Measurements from ENCODE around the gene DPEP3. TPM values are rescaled to one million over a fixed set of nuclear protein-coding genes. Genes with fewer than 3 reads are reported as not detected.

Gene DPEP3
- total and polyA plus RNA-seq, 2 donors from 2014 or later, result 0.19 TPM; not detected in 1

GRCh38 chr16:67968400-67969253, 11.7 kb downstream of the DPEP3 start, which contains the start of gene SLC12A4:
Gene SLC12A4, minus strand, starts transcription at chr16:67968637. Its CDS starts 84 bp downstream, at chr16:67968553.
- Histone ChIP-seq H3K4me3 (ENCODE audit: low read length in 3 of 3) (peak within 1 kb of the TSS; percentile 70 to 93 (median 75)), H3K27me3 (ENCODE audit: control insufficient read depth, insufficient read depth, low read length) (no peaks in the 10 kb centered on the region), H3K36me3 (ENCODE audit: control insufficient read depth in 2 of 3, insufficient read depth in 3 of 3, low read length in 3 of 3) (no peaks in the 10 kb centered on the region), H3K4me1 (ENCODE audit: control insufficient read depth in 2 of 3, insufficient read depth in 2 of 3, low read depth in 1 of 3, low read length in 3 of 3) (peaks cover 0 to 22% (median 7%) of the 10 kb centered on the region in 3 donors), H3K9ac (ENCODE audit: low read length in 3 of 3) (peak within 1 kb of the TSS; percentile 4 to 98 (median 64)), H3K27ac (ENCODE audit: low read depth in 2 of 2, low read length in 2 of 2) (peak within 1 kb of the TSS; percentile 93 to 95), H3K9me3 (ENCODE audit: control insufficient read depth in 2 of 3, insufficient read depth in 1 of 3, low read length in 3 of 3) (no peaks in the 10 kb centered on the region)
- no peak for TF ChIP-seq CTCF (IDR thresholded peaks at IDR 0.05; ENCODE audit: borderline replicate concordance, extremely low read depth, insufficient read depth)
- DNase-seq (peak; percentile 90 to 98 (median 94)), FAIRE-seq (no peak)
- intact Hi-C loops (cut with DNase I), result no loop called here

GRCh38 chr16:67967958-67968399, 12.3 kb downstream of the DPEP3 start:
- FAIRE-seq, result no peak
- no peak for TF ChIP-seq CTCF (IDR thresholded peaks at IDR 0.05; ENCODE audit: borderline replicate concordance, extremely low read depth, insufficient read depth)
- H3K4me3 ChIP-seq (ENCODE audit: low read length in 3 of 3), result peak overlapping the region; percentile 70 to 93 (median 75)
- peaks cover 0 to 22% (median 7%) of the 10 kb centered on the region in 3 donors for H3K4me1 ChIP-seq (ENCODE audit: control insufficient read depth in 2 of 3, insufficient read depth in 2 of 3, low read depth in 1 of 3, low read length in 3 of 3)
- DNase-seq, result peak; percentile 31 to 86 (median 73)
- intact Hi-C loops (cut with DNase I), result no loop called here
- H3K36me3 ChIP-seq (ENCODE audit: control insufficient read depth in 2 of 3, insufficient read depth in 3 of 3, low read length in 3 of 3), result peaks cover 0 to 2% (median 0%) of the 10 kb centered on the region in 3 donors
- H3K9me3 ChIP-seq (ENCODE audit: control insufficient read depth in 2 of 3, insufficient read depth in 1 of 3, low read length in 3 of 3), result no peaks in the 10 kb centered on the region
- peak overlapping the region; percentile 4 to 98 (median 64) for H3K9ac ChIP-seq (ENCODE audit: low read length in 3 of 3)
- peak overlapping the region; percentile 93 to 95 for H3K27ac ChIP-seq (ENCODE audit: low read depth in 2 of 2, low read length in 2 of 2)
- H3K27me3 ChIP-seq (ENCODE audit: control insufficient read depth, insufficient read depth, low read length), result no peaks in the 10 kb centered on the region

- peaks cover 0 to 8% (median 0%) of the 10 kb centered on the region in 3 donors for H3K36me3 ChIP-seq (ENCODE audit: control insufficient read depth in 2 of 3, insufficient read depth in 3 of 3, low read length in 3 of 3)
- H3K9ac ChIP-seq (ENCODE audit: low read length in 3 of 3), result peak overlapping the region; percentile 4 to 98 (median 64)
- TF ChIP-seq CTCF (IDR thresholded peaks at IDR 0.05; ENCODE audit: borderline replicate concordance, extremely low read depth, insufficient read depth), result no peak
- peak in 4 of 5 donors; percentile 29 to 67 (median 54) for DNase-seq
- intact Hi-C loops (cut with DNase I), result no loop called here
- H3K9me3 ChIP-seq (ENCODE audit: control insufficient read depth in 2 of 3, insufficient read depth in 1 of 3, low read length in 3 of 3), result no peaks in the 10 kb centered on the region
- no peaks in the 10 kb centered on the region for H3K27me3 ChIP-seq (ENCODE audit: control insufficient read depth, insufficient read depth, low read length)
- peak overlapping the region; percentile 93 to 95 for H3K27ac ChIP-seq (ENCODE audit: low read depth in 2 of 2, low read length in 2 of 2)
- peaks cover 0 to 22% (median 7%) of the 10 kb centered on the region in 3 donors for H3K4me1 ChIP-seq (ENCODE audit: control insufficient read depth in 2 of 3, insufficient read depth in 2 of 3, low read depth in 1 of 3, low read length in 3 of 3)
- FAIRE-seq, result no peak
- peak overlapping the region; percentile 70 to 93 (median 75) for H3K4me3 ChIP-seq (ENCODE audit: low read length in 3 of 3)
Observed at GRCh38 chr16:67967183-67967957, 12.9 kb downstream of the DPEP3 start.

Data from kidney (tissue), 14 donors.